Adipose tissue (tissue), 3 donors: Measurements from ENCODE around the gene MEGF11. TPM values are rescaled to one million over a fixed set of nuclear protein-coding genes. Genes with fewer than 3 reads are reported as not detected.

Experiments used
- H3K27ac ChIP-seq: one replicate; pipeline ENCODE4 v1.5.1; 2013; ENCODE audit warnings: low read depth, low read length
- WGBS, 3 donors: extraction: QIAGEN DNeasy Blood & Tissue Kit; methylation state at CpG; one replicate each; pipeline ENCODE4 v1.1.7; 2013; 5-methylcytosine and 5-hydroxymethylcytosine counted together
- polyA plus RNA-seq, 3 donors: library from polyadenylated mRNA; stranded (reverse); fragments of 200-250 nt; gene quantifications; one replicate each; pipeline ENCODE4 v1.2.3, GENCODE V29; 2013
- donor health status: healthy with polysubstance abuse.
- donor health status: Bipolar disorder and iron deficiency.
- donor health status: healthy.

MEGF11 gene
- under 1 TPM in 2 of 3 donors, not detected in 1; 0.01 to 0.22 TPM for polyA plus RNA-seq

- no peak within 1 kb of the TSS for H3K27ac ChIP-seq
- WGBS, 3 donors, result 0 to 1% (median 0%) methylated on average over 18 to 64 of the region's 64 CpGs
Measured at GRCh38 chr15:66253418-66254088, at the start of gene MEGF11. Gene MEGF11 (minus strand): TSS chr15:66253750. CDS start chr15:66128403, 125,347 bp downstream.

GRCh38 chr15:66302489-66303278, 49.1 kb upstream of the MEGF11 start:
- WGBS, 3 donors, result 90 to 96% (median 96%) methylated on average over 5 of the region's 5 CpGs
- H3K27ac ChIP-seq, result no peak overlapping the region

- WGBS, 3 donors, result 55 to 88% (median 85%) methylated on average over 4 of the region's 4 CpGs
- H3K27ac ChIP-seq, result no peak overlapping the region
Measured at GRCh38 chr15:66298803-66299251, 45.3 kb upstream of the MEGF11 start.

DNA sequence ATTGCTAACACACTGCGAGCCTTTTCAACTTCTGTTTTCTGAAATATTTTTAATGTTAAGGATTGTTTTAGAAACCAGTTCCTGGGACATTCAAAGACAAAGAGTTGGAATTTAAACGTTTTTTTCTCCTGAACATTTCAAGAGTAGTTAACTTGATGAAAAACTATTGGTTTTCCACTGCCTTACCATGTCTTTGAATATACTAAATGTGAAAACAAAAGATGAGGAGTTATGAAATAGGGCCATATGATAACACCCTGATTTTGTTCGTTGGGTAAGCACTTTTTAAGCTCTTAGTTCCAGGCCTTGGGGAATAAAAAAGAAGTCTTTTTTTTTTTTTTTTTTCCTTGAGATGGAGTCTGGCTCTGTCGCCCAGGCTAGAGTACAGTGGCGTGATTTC, 42.6 kb upstream of the MEGF11 start:
- H3K27ac ChIP-seq, result no peak overlapping the region
- WGBS, 3 donors, result 42 to 71% (median 71%) methylated on average over 5 of the region's 5 CpGs

DNA sequence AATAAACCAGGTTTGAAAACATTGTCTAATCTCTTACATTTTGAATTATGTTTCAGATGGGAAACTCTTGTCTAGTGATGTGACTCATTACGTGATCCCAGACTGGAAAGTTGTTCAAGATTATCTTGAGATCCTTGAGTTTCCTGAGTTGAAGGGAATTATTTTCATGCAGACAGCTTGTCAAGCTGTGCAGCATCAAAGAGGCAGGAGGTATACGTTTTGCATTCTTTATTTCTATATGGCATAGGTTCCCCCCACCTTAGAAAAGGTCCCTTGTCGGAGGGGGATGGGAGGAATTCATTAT, 41.3 kb upstream of the MEGF11 start:
- no peak overlapping the region for H3K27ac ChIP-seq
- 33 to 49% (median 42%) methylated on average over 3 of the region's 3 CpGs for WGBS, 3 donors

DNA sequence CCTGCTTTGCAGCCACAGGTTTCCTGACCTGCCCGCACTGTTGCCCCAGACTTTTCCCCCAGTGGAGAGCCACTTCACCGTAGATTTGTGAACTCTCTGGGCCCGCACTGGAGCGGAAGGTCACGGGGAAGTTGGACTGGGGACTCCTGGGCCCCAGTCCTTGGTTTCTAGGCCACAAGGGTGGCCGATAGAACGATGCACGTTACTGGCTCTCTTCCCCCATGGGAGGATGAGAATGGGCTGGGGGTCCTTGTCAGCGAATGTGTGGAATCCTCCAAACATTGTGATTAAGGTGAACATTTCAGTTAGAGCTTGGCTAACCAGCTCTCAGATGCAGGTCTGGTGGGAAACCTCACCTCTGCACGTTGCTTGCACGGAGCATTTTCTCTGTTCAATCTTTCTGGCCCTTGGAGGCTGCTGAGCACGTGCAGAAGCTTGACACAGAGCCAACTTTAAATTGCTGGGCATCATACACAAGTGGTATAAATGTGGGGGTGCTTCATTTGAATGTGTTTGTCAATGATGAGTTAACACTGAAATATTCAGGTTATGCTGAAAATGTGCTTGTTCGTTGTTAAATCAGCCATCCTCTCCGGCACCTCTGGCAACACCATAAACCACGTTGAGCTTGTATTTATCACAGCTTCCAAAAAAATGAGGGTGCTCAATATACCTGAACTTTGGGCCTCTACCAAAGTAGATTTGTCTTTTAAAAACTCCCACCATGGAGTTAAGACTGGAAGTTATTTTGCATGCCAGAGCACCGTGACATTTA, 40.8 kb upstream of the MEGF11 start:
- WGBS, 3 donors, result 6 to 7% (median 6%) methylated on average over 16 of the region's 16 CpGs
- no peak overlapping the region for H3K27ac ChIP-seq

GRCh38 chr15:66293419-66294156, 40.0 kb upstream of the MEGF11 start, which contains the start of gene DIS3L:
Gene DIS3L (plus strand): TSS chr15:66293568. CDS start chr15:66293597, 29 bp downstream.
- 0 to 1% (median 1%) methylated on average over 59 to 92 of the region's 92 CpGs for WGBS, 3 donors
- peak within 1 kb of the TSS; percentile 57 for H3K27ac ChIP-seq

GRCh38 chr15:66292571-66293418, 39.2 kb upstream of the MEGF11 start:
- WGBS, 3 donors, result 7 to 14% (median 13%) methylated on average over 22 of the region's 22 CpGs
- peak overlapping the region; percentile 57 for H3K27ac ChIP-seq

GRCh38 chr15:66291816-66292570, 38.4 kb upstream of the MEGF11 start:
- 66 to 88% (median 81%) methylated on average over 6 of the region's 6 CpGs for WGBS, 3 donors

DNA sequence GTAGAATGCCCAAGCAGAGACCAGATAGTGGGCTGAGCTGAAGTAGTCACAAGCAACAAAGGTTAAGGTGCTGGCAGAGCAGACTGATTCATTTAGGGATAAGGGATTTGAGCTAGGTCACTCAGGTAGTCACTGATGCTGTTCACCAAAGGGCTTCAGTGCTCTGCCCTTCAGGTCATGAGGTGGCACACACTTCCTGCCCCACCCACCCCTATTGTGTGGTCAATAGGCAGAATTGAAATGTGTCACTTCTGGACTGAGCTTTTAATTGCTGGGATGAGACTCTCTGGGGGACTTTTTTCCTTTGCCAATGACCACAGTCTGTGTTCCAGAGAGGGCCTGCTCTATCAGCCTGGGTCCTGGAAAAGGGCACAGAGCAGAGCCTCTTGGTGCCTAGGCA, 37.0 kb upstream of the MEGF11 start:
- H3K27ac ChIP-seq, result no peak overlapping the region

More at GRCh38 chr15:66291816-66292570, 38.4 kb upstream of the MEGF11 start:
- no peak overlapping the region for H3K27ac ChIP-seq

DNA sequence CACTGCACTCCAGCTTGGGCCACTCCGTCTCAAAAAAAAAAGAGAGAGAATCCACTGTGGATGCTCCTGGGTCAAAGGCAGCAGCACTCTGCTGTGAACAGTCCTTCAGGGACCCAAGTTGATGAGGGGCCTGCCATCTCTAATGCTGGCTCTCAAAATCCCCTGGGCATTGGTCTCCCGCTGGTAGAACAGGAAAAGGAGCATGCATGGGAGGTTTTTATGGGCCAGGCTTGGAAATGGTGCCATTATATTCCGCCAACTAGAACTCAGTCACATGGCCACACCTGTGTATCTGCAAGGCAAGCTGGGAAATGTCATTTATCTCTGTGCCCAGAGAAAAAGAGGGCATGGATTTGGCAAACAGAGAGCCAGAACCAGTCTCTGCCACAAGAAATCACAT, 36.5 kb upstream of the MEGF11 start:
- WGBS, 3 donors, result 72 to 96% (median 87%) methylated on average over 3 of the region's 3 CpGs
- H3K27ac ChIP-seq, result no peak overlapping the region

GRCh38 chr15:66288551-66289185, 35.1 kb upstream of the MEGF11 start:
- no peak overlapping the region for H3K27ac ChIP-seq
- WGBS, 3 donors, result 68 to 73% (median 69%) methylated on average over 6 of the region's 6 CpGs

GRCh38 chr15:66288093-66288492, 34.5 kb upstream of the MEGF11 start:
- no peak overlapping the region for H3K27ac ChIP-seq

- WGBS, 3 donors, result 11 to 18% (median 15%) methylated on average over 6 of the region's 6 CpGs
- H3K27ac ChIP-seq, result no peak overlapping the region
Measured at GRCh38 chr15:66287461-66288057, 34.0 kb upstream of the MEGF11 start.

DNA sequence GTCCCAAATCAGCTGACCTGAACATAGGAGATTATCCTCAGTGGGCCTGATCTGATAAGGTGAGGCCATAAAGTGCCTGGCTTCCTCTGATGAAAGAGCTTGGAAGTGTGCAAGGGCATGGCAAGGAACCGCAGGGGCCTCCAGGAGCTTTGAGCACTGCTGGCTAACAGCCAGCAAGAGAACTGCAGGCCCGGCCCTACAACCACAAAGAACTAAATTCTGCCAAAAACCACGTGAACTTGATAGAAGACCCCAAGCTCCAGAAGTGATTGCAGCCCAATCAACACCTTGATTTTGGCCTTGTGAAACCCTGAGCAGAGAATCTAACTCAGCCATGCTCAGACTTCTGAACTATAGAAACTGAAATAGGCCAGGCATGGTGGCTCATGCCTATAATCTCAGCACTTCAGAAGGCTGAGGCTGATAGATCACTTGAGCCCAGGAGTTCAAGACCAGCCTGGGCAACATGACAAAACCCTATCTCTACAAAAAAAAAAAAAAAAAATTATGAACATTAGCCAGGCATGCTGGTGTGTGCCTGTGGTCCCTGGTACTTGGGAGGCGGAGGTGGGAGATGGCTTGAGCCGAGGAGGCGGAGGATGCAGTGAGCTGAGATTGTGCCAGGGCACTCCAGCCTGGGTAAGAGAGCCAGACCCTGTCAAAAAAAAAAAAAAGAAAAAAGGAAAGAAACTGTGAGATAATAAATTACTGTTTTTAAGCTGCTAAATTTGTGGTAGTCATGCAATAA, 32.2 kb upstream of the MEGF11 start:
- 62 to 87% (median 69%) methylated on average over 6 of the region's 6 CpGs for WGBS, 3 donors
- no peak overlapping the region for H3K27ac ChIP-seq

DNA sequence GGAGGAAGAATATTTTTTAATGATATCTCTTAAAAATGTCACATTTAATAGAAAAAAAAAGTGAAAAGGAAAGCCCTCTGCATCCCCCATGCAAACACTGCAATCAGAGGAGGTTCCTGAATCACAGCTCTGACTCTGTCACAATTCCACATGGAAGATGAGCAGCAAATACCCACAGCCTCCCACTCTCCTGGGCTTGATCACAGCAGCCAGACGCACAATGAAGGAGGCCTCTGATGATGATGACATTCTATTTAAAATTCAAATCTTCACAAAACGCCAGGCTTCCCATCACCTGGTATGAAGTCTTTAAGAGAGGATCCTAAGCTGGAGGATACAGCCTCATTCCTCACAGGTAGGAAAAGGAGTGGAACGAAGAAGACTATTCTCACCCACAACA, 30.7 kb upstream of the MEGF11 start:
- no peak overlapping the region for H3K27ac ChIP-seq
- 85 to 87% (median 85%) methylated on average over 3 of the region's 3 CpGs for WGBS, 3 donors
